GM12878 (cell line): ENCODE data around the gene HTRA2. TPM values are rescaled to one million over a fixed set of nuclear protein-coding genes. Genes with fewer than 3 reads are reported as not detected.
A peak's percentile ranks its signal among the peaks of the same experiment; 100 is the strongest.

ENCODE experiments used
- ATAC-seq: fragments of 200-7000 bp; cut with Tn5 transposase; 3 replicates; pipeline ENCODE4 v1.9.1; 2020; ENCODE audit warnings: mild to moderate bottlenecking, moderate library complexity
- BruUV-seq: library from RNA; stranded (reverse); fragments of 400-500 nt; replicated peaks from 2 replicates; lab custom pipeline; 2021; lab: Mats Ljungman, UMichigan
- CTCF ChIA-PET: fragments of 300-600 bp; sonication (Branson Sonifier 250); formaldehyde crosslinking; extraction: SDS; loops from one replicate; lab custom pipeline; 2021; ENCODE audit warnings: inconsistent platforms; lab: Yijun Ruan, JAX
- POLR2A ChIA-PET: fragments of 350-600 bp; formaldehyde crosslinking; extraction: SDS; loops from one replicate; lab custom pipeline; 2021; ENCODE audit warnings: inconsistent platforms; lab: Charles Lee
- RAD21 ChIA-PET: fragments of 300-600 bp; sonication (Branson Sonifier 250); formaldehyde crosslinking; loops from one replicate; lab custom pipeline; 2023; ENCODE audit warnings: antibody characterized with exemption; ENCODE audit not compliant: unreplicated experiment; lab: Charles Lee
- SMC1A ChIA-PET: fragments of 300-600 bp; sonication (Branson Sonifier 250); formaldehyde crosslinking; loops from one replicate; lab custom pipeline; 2023; ENCODE audit not compliant: unreplicated experiment, uncharacterized antibody; lab: Charles Lee
- DNase-seq: peaks from one replicate; pipeline ENCODE4 v3.0.0-alpha.2; 2011; ENCODE audit warnings: low read depth, low spot score
- FAIRE-seq: peaks from 3 replicates; lab custom pipeline; 2011; peaks lifted over from hg19 to GRCh38; lab: Jason Lieb, UNC
- H2AFZ ChIP-seq: 2 replicates; pipeline ENCODE4 v1.6.0; 2011; ENCODE audit warnings: low read depth, low read length, control low read depth; ENCODE audit not compliant: control insufficient read depth
- H3K27ac ChIP-seq: 2 replicates; pipeline ENCODE4 v1.5.1; 2011; ENCODE audit warnings: control low read depth; ENCODE audit not compliant: control insufficient read depth, insufficient read depth
- H3K27me3 ChIP-seq, 2 experiments: replicated peaks in 1 of 2; 2 replicates each; pipeline versions ENCODE4 v1.6.0 to v1.6.1; 2011; ENCODE audit warnings: low read length in 1 of 2; ENCODE audit not compliant: control insufficient read depth in 2 of 2, insufficient read depth in 2 of 2
- H3K36me3 ChIP-seq, 2 experiments: 2 replicates each; pipeline ENCODE4 v1.5.1; 2011; ENCODE audit warnings: low read length in 1 of 2; ENCODE audit not compliant: control insufficient read depth in 2 of 2, insufficient read depth in 2 of 2
- H3K4me1 ChIP-seq: 2 replicates; pipeline ENCODE4 v1.6.1; 2011; ENCODE audit warnings: mild to moderate bottlenecking, low read length, moderate library complexity, mixed read lengths; ENCODE audit not compliant: control insufficient read depth, insufficient read depth
- H3K4me2 ChIP-seq: 2 replicates; pipeline ENCODE4 v1.6.0; 2011; ENCODE audit warnings: control low read depth; ENCODE audit not compliant: control insufficient read depth, insufficient read depth
- H3K4me3 ChIP-seq: fragments of 200-600 bp; sonication (generic); 2 replicates; pipeline ENCODE4 v1.5.1; 2016
- H3K79me2 ChIP-seq: 2 replicates; pipeline ENCODE4 v1.6.0; 2011; ENCODE audit warnings: low read length; ENCODE audit not compliant: control insufficient read depth, insufficient read depth
- H3K9ac ChIP-seq: 2 replicates; pipeline ENCODE4 v1.8.0; 2011; ENCODE audit warnings: low read length, control low read depth, mixed read lengths; ENCODE audit not compliant: control insufficient read depth, insufficient read depth
- H3K9me3 ChIP-seq: replicated peaks from 3 replicates; pipeline ENCODE4 v1.5.1; 2011; ENCODE audit warnings: mild to moderate bottlenecking, low read length; ENCODE audit not compliant: control insufficient read depth, insufficient read depth
- H4K20me1 ChIP-seq: 2 replicates; pipeline ENCODE4 v1.6.0; 2011; ENCODE audit not compliant: control insufficient read depth, insufficient read depth
- FOXM1 ChIP-seq: IDR thresholded peaks from 2 replicates; pipeline ENCODE4 v1.6.1; 2012; ENCODE audit warnings: low read depth, mild to moderate bottlenecking, inconsistent platforms, low read length, moderate library complexity
- LARP7 ChIP-seq: fragments of 450-650 bp; IDR thresholded peaks from 2 replicates; pipeline ENCODE4 v1.6.1; 2017; ENCODE audit warnings: mild to moderate bottlenecking
- MTA2 ChIP-seq: fragments of 450-650 bp; IDR thresholded peaks from 2 replicates; pipeline ENCODE4 v1.6.1; 2016; ENCODE audit warnings: low read depth, mild to moderate bottlenecking, moderate library complexity
- NR2C1 ChIP-seq: fragments of 450-650 bp; IDR thresholded peaks from 2 replicates; pipeline ENCODE4 v1.6.1; 2017; ENCODE audit warnings: antibody characterized with exemption, mild to moderate bottlenecking, moderate library complexity
- NR2C2 ChIP-seq: IDR thresholded peaks from 2 replicates; pipeline ENCODE4 v1.6.1; 2011; ENCODE audit warnings: borderline replicate concordance, low read depth; ENCODE audit not compliant: control insufficient read depth, insufficient read length
- NRF1 ChIP-seq: conservative IDR thresholded peaks from 2 replicates; pipeline ENCODE4 v1.6.1; 2011; ENCODE audit warnings: mild to moderate bottlenecking, low read depth, low read length, improper control_type of control experiment
- SMC3 ChIP-seq: IDR thresholded peaks from 2 replicates; pipeline ENCODE4 v1.6.1; 2011; ENCODE audit warnings: low read length, improper control_type of control experiment, borderline replicate concordance
- SUZ12 ChIP-seq: fragments of 200-600 bp; sonication (generic); IDR thresholded peaks from one replicate; pipeline ENCODE4 v1.6.1; 2018; ENCODE audit warnings: antibody characterized with exemption, mild to moderate bottlenecking; ENCODE audit not compliant: unreplicated experiment
- ZNF217 ChIP-seq: fragments of 450-650 bp; IDR thresholded peaks from 2 replicates; pipeline ENCODE4 v1.6.1; 2017; ENCODE audit warnings: antibody characterized with exemption, mild to moderate bottlenecking
- WGBS: methylation state at CpG from one replicate; pipeline ENCODE4 v1.1.6; 2016; ENCODE audit warnings: low lambda C conversion rate; ENCODE audit not compliant: insufficient replicate concordance, insufficient coverage; ENCODE audit errors: missing lambda C conversion rate; 5-methylcytosine and 5-hydroxymethylcytosine counted together
- in situ Hi-C: fragments of 300-500 bp; cut with MboI; formaldehyde crosslinking; loops from 9 replicates; pipeline ENCODE4 v1.14.3; 2018; ENCODE audit warnings: mixed read lengths
- intact Hi-C: fragments of 100-400 bp; cut with micrococcal nuclease; formaldehyde crosslinking; loops from one replicate; pipeline ENCODE4 v1.14.2; 2022; ENCODE audit not compliant: unreplicated experiment
- polyA plus RNA-seq, 11 experiments: library from polyadenylated mRNA; depleted of rRNA in 4 of 11; unstranded in 6 of 11; stranded (reverse) in 5 of 11; fragments of >200 nt; fragmentation: Nextera tagmentation in 4 of 11; fragmentation: Illumina TruSeq in 1 of 11; extraction: Ambion mirVana in 4 of 11; extraction: Trizol in 1 of 11; gene quantifications; 1 replicate in 1 of 11; 2 replicates in 10 of 11; pipeline versions ENCODE4 v1.2.1 to v1.2.3, GENCODE V29; 2011 to 2016; ENCODE audit warnings: inconsistent platforms in 2 of 11, missing spikeins in 2 of 11, low read depth in 1 of 11
- total RNA-seq, 4 experiments: library from RNA; depleted of rRNA in 3 of 4; stranded (reverse); fragments of >200 nt in 3 of 4; fragmentation: Illumina TruSeq in 1 of 4; extraction: Trizol in 1 of 4; gene quantifications; 2 replicates each; pipeline versions ENCODE4 v1.2.1 to v1.2.3, GENCODE V29; 2013 to 2021
- TF ChIP-seq, protein P1 (sequence below): fragments of 450-650 bp; IDR thresholded peaks from 2 replicates; pipeline ENCODE4 v1.6.1; 2016; ENCODE audit warnings: mild to moderate bottlenecking
- TF ChIP-seq, protein P2 (sequence below): fragments of 450-650 bp; IDR thresholded peaks from 2 replicates; pipeline ENCODE4 v1.6.1; 2017; ENCODE audit warnings: mild to moderate bottlenecking, moderate library complexity
- TF ChIP-seq, protein P3 (sequence below): fragments of 450-650 bp; formaldehyde crosslinking; IDR thresholded peaks from 2 replicates; pipeline ENCODE4 v1.5.0; 2022; ENCODE audit warnings: mild to moderate bottlenecking, missing genetic modification characterization
- TF ChIP-seq, protein P4 (sequence below): IDR thresholded peaks from 2 replicates; pipeline ENCODE4 v1.6.1; 2012; ENCODE audit warnings: low read depth, low read length, improper control_type of control experiment

Gene HTRA2
- total and polyA plus RNA-seq, 10 of the 15 experiments (the other 5 are each of a cell fraction or from before 2014, with no cell fraction given) = 42.3 to 73.9 (median 54.6) TPM

DNA sequence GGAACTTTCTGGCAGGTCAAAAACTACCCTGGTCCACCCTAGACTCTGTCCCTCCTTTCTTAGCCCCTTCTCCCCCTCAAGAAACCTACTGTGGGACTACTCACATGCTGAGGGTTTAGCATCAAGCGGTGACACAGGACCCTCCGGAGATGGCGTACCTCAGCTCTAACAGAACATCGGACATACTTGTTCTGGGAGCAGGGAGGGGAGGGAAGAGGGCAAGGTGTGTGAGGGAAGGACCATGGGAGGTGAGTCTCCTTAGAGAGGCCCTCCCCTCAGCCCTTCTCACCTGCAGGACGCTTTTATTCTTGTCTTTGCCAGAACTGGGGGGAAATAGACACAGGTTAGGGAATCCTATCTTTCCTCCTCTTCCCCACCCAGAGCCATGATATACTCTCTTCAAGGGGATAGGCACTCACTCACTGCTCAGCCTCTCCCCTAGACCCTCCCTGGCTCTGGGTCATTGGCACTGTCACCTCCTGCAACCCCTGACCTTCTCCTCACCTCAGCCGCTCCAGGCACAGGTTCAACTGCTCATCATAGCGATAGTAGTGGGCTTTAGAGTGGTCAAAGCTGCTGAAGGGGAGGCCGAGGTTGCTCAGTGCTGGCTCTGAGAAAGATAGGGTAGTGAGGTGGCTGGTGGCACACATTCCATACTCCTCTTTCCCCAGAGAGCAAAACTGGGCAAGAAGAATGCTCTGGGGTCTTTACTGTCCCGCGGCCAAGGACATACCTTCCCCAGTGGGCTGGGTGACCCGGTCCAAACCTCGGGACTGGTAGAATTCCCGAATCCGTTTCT is 24.1 kb upstream of the HTRA2 start:
- peaks cover 4 to 7% of the 10 kb centered on the region in 2 experiments; a peak in 2 of 4 replicates for H3K27me3 ChIP-seq
- ATAC-seq (no peak), DNase-seq (no peak), FAIRE-seq (no peak)
- in situ Hi-C loops = no loop called here
- ChIA-PET CTCF (interaction anchor here (0.5 to 13.9 kb wide), 10 partner anchors 13 to 1100 kb away, joined by 3 to 231 read pairs (median 7); partner anchors contain the start of genes AUP1, DQX1, HTRA2 and WBP1), SMC1A (interaction anchor here (1.5 to 7.0 kb wide), 6 partner anchors 23 to 81 kb away, joined by 5 to 71 read pairs (median 39); partner anchors contain the start of genes AUP1, CCDC142, DQX1 and HTRA2), RAD21 (interaction anchor here (1.8 to 5.5 kb wide), 6 partner anchors 25 to 86 kb away, joined by 4 to 61 read pairs (median 16); partner anchors contain the start of genes AUP1, HTRA2 and WBP1), POLR2A (interaction anchor here (1.1 to 5.8 kb wide), 4 partner anchors 12 to 92 kb away, joined by 3 to 33 read pairs (median 4); partner anchors contain the start of genes AUP1 and HTRA2)
- no peak overlapping the region; the same call in 1 of the 2 replicates for H3K4me3 ChIP-seq
- intact Hi-C loops = no loop called here
- H3K9me3 ChIP-seq = no peaks in the 10 kb centered on the region
- peaks cover 12% of the 10 kb centered on the region for H3K79me2 ChIP-seq
- peaks cover 28% of the 10 kb centered on the region for H3K4me1 ChIP-seq
- WGBS = 88% methylated on average over 14 of the region's 14 CpGs
- BruUV-seq = no TSS peak
- no peak overlapping the region for H3K9ac ChIP-seq
- peaks cover 0 to 7% of the 10 kb centered on the region in 2 experiments; a peak in 1 of 4 replicates for H3K36me3 ChIP-seq
- TF ChIP-seq FOXM1 (no peak), SUZ12 (no peak), NR2C1 (no peak), SMC3 (no peak), NR2C2 (no peak), LARP7 (no peak), NRF1 (no peak), ZNF217 (no peak), MTA2 (no peak)
- TF ChIP-seq, protein P1, sequence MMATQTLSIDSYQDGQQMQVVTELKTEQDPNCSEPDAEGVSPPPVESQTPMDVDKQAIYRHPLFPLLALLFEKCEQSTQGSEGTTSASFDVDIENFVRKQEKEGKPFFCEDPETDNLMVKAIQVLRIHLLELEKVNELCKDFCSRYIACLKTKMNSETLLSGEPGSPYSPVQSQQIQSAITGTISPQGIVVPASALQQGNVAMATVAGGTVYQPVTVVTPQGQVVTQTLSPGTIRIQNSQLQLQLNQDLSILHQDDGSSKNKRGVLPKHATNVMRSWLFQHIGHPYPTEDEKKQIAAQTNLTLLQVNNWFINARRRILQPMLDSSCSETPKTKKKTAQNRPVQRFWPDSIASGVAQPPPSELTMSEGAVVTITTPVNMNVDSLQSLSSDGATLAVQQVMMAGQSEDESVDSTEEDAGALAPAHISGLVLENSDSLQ = no peak
- TF ChIP-seq, protein P2, sequence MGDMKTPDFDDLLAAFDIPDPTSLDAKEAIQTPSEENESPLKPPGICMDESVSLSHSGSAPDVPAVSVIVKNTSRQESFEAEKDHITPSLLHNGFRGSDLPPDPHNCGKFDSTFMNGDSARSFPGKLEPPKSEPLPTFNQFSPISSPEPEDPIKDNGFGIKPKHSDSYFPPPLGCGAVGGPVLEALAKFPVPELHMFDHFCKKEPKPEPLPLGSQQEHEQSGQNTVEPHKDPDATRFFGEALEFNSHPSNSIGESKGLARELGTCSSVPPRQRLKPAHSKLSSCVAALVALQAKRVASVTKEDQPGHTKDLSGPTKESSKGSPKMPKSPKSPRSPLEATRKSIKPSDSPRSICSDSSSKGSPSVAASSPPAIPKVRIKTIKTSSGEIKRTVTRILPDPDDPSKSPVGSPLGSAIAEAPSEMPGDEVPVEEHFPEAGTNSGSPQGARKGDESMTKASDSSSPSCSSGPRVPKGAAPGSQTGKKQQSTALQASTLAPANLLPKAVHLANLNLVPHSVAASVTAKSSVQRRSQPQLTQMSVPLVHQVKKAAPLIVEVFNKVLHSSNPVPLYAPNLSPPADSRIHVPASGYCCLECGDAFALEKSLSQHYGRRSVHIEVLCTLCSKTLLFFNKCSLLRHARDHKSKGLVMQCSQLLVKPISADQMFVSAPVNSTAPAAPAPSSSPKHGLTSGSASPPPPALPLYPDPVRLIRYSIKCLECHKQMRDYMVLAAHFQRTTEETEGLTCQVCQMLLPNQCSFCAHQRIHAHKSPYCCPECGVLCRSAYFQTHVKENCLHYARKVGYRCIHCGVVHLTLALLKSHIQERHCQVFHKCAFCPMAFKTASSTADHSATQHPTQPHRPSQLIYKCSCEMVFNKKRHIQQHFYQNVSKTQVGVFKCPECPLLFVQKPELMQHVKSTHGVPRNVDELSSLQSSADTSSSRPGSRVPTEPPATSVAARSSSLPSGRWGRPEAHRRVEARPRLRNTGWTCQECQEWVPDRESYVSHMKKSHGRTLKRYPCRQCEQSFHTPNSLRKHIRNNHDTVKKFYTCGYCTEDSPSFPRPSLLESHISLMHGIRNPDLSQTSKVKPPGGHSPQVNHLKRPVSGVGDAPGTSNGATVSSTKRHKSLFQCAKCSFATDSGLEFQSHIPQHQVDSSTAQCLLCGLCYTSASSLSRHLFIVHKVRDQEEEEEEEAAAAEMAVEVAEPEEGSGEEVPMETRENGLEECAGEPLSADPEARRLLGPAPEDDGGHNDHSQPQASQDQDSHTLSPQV = no peak
- TF ChIP-seq, protein P3, sequence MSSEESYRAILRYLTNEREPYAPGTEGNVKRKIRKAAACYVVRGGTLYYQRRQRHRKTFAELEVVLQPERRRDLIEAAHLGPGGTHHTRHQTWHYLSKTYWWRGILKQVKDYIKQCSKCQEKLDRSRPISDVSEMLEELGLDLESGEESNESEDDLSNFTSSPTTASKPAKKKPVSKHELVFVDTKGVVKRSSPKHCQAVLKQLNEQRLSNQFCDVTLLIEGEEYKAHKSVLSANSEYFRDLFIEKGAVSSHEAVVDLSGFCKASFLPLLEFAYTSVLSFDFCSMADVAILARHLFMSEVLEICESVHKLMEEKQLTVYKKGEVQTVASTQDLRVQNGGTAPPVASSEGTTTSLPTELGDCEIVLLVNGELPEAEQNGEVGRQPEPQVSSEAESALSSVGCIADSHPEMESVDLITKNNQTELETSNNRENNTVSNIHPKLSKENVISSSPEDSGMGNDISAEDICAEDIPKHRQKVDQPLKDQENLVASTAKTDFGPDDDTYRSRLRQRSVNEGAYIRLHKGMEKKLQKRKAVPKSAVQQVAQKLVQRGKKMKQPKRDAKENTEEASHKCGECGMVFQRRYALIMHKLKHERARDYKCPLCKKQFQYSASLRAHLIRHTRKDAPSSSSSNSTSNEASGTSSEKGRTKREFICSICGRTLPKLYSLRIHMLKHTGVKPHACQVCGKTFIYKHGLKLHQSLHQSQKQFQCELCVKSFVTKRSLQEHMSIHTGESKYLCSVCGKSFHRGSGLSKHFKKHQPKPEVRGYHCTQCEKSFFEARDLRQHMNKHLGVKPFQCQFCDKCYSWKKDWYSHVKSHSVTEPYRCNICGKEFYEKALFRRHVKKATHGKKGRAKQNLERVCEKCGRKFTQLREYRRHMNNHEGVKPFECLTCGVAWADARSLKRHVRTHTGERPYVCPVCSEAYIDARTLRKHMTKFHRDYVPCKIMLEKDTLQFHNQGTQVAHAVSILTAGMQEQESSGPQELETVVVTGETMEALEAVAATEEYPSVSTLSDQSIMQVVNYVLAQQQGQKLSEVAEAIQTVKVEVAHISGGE (CRISPR knock-in tag) = no peak
- TF ChIP-seq, protein P4, sequence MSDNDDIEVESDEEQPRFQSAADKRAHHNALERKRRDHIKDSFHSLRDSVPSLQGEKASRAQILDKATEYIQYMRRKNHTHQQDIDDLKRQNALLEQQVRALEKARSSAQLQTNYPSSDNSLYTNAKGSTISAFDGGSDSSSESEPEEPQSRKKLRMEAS = no peak
- H3K4me2 ChIP-seq = peak overlapping the region; percentile 53; the same call in 1 of the 2 replicates
- no peak overlapping the region for H3K27ac ChIP-seq
- no peaks in the 10 kb centered on the region for H4K20me1 ChIP-seq
- no peak overlapping the region for H2AFZ ChIP-seq
